GM18508 (cell line): Measurements from ENCODE around the gene EMC8.
"Not testable (repeated sequence)": the region's sequence is repeated elsewhere in the genome, so short reads cannot be mapped to it uniquely, and the experiment has no call there.

Experiments used
- ATAC-seq: cut with Tn5 transposase; IDR thresholded peaks from one replicate; pipeline ENCODE4 v1.9.1; 2021; ENCODE audit warnings: moderate number of reproducible peaks; ENCODE audit not compliant: insufficient read depth, unreplicated experiment

EMC8 gene

GRCh38 chr16:85819245-85819644, 19.9 kb upstream of the EMC8 start:
- no peak for ATAC-seq

DNA sequence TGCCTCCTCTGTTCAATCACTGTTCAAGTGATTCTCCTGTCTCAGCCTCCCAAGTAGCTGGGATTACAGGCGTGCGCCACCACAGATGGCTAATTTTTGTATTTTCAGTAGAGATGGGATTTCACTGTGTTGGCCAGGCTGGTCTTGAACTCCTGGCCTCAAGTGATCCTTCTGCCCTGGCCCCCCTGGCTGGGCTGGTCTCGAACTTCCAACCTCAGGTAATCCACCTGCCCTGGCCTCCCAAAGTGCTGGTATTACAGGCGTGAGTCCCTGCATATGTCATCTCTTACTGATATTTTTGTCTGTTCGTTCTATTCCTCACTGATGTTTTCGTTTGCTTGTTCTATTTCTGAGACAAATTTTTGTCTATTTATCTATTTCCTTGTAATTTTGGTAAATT, 17.9 kb upstream of the EMC8 start:
- ATAC-seq = not testable (repeated sequence)

DNA sequence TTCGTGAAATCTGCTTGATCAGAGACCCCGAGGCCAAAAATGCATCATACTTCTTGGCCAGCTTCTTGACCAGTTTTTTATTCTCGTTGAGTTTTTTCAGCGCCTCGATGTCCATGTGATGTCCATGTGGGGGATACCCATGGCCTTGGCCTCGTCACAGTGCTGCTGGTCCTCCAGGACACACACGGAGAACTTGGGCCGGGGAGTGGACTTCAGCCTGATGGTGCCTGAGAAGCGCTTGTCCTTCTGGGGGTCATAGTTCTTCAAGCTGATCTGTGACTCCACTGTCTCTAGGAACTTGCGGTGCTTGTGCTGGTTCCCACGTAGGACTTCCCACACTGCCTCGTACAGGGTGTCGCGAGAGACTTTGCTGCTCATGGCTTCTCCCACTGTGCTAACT, 16.8 kb upstream of the EMC8 start:
- ATAC-seq = no peak

DNA sequence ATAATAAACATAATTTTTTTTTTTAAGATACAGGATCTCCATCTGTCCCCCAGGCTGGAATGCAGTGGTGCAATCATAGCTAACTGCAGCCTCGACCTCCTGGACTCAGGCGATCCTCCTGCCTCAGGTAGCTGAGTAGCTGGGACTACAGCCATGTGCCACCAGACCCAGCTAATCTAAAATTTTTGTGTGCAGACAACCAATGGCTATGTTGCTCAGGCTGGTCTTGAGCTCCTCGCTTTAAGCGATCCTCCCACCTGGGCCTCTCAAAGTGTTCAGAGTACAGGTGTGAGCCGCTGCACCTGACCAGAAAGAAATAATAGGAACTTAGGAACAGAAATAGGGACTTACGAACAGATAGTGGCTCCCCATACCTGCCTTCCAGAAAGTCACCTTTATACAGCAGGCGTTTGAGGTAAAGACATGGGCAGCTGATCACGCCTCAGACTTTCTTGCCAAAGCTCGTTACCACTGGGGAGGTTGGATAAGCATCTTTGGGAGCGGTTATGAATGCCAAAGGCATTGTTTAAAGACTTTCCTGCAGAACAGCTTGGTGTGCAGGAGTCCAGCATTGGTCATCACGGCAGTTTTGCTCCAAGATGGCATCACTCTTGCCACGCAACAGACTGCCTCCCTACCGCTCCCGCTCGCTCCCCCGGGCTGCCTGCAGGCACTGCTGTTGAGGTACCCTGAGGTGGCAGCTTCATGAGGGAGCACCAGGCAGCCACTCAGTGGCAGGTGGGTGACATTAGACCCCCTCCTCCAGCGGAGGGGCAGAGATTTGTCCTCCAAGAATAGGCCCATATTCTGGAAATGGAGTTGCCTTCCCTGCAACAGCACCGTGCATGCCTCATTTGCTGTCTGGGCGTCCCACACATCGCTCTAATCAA, 13.7 kb upstream of the EMC8 start:
- no peak for ATAC-seq

DNA sequence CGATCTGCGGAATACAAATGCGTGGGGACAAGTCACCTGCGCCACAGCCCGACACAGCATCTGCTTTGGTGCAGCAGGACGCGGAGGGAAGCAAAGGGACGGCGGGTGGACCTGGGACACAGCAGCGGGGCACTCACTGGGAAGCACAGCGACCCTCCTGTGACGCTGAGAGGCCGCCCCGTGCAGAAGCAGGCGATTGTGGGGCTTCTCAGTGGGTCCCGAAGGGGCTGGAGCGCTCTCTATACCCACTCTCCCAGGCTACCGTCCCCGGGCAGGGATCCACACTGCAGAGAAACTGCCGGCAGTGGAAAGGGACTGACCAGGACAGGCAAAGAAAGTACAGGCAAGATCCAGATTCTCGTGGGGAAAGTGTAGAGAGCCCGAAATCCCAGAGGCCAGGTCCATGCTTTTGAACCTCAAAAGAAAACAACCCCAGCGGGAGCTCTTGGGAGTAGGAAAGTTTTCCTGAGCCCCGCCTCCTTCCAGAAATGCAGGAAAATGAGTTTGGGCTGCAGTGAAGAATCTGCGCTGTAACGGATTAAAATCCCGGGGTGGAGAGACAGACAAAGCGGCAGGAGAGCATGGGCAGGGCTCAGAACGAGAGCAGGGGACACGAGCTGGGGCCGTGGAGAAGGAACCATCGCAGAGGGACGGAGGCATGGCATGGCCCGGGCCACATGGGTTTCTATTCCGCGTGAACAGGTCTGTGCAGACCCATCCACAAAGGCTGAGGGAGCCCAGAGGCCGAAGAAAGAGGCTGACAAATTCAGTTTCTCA, 12.9 kb upstream of the EMC8 start:
- ATAC-seq = no peak

DNA sequence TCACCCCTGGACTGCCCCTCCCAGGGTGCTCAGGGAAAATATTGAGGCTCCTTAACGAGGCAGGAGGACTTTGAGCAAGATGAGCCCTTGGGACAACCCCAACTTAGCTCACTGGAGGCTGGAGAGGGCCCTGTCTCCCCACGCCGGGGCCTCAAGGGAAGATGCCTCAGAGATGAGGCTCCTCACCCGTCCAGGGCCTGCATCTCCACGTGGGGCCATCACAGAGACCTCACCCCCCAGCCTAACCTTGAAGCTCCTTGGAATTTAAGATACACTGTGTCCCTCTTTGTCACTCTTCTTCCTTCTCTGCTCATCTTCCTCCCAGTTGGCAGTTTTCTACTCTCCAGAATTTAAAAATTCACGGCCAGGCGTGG, 11.4 kb upstream of the EMC8 start:
- ATAC-seq = no peak

DNA sequence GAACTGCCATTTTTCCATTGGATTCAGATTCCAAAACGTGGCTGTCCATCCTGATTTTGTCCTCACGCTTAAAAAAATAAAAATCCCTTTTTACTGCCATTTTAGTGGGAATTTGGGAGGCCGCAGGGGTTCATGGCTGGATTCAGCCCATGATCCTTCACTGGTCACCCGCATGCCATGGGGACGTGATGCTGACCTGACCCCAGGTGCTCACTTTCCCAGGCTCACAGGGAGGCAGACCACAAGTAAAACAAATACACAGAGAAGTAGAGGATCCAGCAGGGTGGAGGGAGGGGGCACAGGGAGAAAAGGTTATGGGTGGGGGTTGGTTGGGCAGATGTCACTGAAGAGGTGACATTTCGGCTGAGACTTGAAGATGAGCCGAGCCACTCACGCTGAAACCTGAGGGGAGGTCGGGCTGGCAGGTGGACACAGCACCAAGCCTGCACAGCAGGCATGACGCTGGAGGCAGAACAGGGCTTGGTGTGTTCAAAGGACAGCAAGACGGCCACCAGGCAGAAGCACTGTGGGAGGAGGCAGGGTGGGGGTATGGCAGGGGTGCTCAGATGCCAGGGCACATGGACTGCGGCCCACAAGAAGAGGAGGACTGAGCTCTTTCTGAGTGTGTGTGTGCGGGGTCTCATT, 10.9 kb upstream of the EMC8 start:
- ATAC-seq = no peak

GRCh38 chr16:85809645-85810044, 10.3 kb upstream of the EMC8 start:
- no peak for ATAC-seq

GRCh38 chr16:85808926-85809325, 9.6 kb upstream of the EMC8 start:
- ATAC-seq = no peak

DNA sequence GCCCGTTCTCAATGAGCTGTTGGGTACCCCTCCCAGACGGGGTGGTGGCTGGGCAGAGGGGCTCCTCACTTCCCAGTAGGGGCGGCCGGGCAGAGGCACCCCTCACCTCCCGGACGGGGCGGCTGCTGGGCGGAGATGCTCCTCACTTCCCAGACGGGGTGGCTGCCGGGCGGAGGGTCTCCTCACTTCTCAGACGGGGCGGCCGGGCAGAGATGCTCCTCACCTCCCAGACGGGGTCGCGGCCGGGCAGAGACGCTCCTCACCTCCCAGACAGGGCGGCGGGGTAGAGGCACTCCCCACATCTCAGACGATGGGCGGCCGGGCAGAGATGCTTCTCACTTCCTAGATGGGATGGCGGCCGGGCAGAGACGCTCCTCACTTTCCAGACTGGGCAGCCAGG, 8.8 kb upstream of the EMC8 start:
- ATAC-seq = not testable (repeated sequence)

GRCh38 chr16:85807340-85807739, 8.0 kb upstream of the EMC8 start:
- ATAC-seq = not testable (repeated sequence)

DNA sequence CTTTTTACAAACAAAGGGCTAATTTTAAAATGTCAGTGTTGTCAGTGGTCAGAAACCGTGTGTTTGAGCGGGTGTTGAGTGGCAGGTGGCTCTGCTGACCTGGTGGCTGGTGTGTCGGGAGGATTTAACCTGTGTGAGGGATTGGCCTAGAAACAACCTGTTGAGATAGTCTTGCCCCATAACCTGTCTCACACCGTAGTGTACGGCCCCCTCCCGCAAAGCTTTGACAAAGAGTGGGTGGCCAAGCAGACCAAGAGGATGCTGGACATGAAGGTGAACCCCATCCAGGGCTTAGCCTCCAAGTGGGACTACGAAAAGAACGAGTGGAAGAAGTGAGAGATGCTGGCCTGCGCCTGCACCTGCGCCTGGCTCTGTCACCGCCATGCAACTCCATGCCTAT, 7.2 kb upstream of the EMC8 start:
- ATAC-seq = no peak

DNA sequence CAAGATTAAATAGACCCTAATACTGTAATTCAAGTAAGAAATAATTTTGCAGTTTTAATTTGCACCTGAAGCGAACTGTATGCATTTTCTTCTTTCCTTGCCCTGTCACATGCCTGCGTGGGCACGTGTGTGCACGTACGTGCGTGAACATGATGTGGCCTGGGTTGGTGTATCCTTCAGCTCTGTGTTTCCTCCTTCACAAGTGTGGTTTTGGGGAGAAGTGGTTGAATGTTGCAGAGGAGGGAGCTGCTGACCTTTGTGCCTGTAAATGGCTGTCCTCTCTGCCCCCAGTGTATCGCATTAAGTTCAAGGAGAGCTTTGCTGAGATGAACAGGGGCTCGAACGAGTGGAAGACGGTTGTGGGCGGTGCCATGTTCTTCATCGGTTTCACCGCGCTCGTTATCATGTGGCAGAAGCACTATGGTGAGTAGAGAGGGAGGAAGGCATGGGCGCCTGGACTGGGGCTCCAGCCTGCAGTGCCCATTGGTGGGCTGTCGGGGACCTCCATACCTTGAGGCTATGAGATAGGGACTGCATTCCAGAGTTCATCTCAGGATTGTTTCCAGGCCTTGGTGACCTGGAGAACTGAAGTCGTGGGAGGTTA, 6.2 kb upstream of the EMC8 start:
- no peak for ATAC-seq

GRCh38 chr16:85803570-85803969, 4.2 kb upstream of the EMC8 start:
- no peak for ATAC-seq

- no peak for ATAC-seq
These were observed 951 bp upstream of the EMC8 start for GRCh38 chr16:85800321-85800669.

GRCh38 chr16:85798901-85799496, 345 bp downstream of the EMC8 start:
- no peak for ATAC-seq

DNA sequence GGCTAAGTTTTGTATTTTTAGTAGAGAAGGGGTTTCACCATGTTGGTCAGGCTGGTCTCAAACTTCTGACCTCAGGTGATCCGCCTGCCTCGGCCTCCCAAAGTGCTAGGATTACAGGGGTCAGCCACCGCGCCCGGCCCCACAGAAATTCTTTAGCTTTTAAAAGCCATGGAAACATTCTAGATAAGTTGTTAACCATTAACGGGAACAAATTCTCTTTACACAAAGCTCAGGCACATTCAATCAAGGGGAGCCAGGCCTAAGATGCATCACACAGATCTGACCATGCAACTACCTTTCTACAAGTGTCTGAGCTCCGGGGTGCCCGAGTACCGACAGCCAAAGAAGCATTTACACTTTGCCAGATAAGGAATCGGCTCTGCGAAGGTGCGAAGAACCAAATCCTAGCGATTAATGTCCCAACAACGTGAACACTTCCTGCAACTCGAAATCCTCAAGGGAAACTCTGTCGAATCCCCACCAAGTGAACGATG, 1.0 kb downstream of the EMC8 start:
- ATAC-seq = no peak

GRCh38 chr16:85796599-85796998, 2.7 kb downstream of the EMC8 start:
- ATAC-seq = no peak

GRCh38 chr16:85796152-85796551, 3.2 kb downstream of the EMC8 start:
- no peak for ATAC-seq

DNA sequence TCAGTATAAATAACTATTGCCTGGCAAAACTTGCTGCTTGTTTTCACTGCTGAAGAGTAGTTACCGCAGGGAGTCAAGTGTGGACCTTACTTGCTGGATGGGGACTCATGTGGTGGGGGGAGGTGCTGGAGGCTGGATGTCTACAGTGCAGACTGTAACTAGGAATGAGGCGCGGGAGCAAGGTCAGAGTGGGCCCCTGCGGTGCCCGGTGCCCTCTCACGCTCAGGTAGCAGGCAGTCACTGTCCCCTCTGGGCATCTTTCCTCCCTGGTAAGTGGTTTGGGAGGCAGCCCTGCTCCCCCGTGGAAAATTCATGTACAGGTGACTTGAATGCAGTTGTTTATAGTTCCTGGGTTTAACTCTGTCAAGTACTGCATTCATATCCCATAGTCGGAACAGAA, 4.6 kb downstream of the EMC8 start:
- ATAC-seq = no peak
